ENCODE data around the gene DNLZ.
A peak's percentile ranks its signal among the peaks of the same experiment; 100 is the strongest.

The DNLZ gene

GRCh38 chr9:136374183-136374575 is 10.6 kb upstream of the DNLZ start:
- no peak for DNase-seq

GRCh38 chr9:136373300-136374182 is 10.0 kb upstream of the DNLZ start, which contains the start of gene CARD9:
Gene CARD9 (minus strand): TSS chr9:136373669. CDS start chr9:136372078, 1,591 bp downstream.
- peak; percentile 61 for DNase-seq

DNA sequence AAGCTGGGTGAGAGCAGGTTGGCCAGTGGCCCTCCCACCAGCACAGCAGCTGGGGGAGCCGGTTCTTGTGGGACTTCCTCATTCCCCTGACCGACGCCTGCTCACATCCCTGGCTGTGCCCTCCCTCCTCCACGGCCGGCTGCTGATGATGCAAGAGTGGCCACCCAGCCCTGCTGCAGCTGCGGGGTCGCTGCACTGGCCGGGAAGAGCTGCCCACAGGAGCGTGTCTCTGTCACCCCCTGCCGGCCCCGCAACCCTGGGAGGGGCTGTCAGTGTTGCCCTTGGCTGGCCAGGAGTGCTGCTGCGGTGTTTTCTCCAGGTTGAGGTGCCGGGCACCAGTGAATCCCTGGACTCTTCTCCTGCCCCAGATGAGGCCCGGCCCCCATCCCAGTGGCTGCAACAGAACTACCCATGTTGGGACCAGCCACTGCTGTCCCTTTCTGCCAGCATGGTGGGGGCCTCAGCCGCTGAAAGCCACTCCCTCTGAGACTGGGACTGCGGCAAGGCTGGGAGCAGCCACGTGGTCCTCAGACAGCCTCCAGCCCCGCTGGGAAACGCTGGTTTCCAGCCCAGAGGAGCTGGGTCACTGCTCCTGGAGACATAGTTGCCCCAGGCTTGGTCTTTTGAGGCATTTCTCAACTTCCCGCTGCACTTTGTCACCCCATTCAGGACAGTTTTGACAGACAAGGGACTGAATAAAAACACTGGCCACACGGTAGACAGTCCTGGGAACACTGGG is 9.2 kb upstream of the DNLZ start:
- no peak for DNase-seq

DNA sequence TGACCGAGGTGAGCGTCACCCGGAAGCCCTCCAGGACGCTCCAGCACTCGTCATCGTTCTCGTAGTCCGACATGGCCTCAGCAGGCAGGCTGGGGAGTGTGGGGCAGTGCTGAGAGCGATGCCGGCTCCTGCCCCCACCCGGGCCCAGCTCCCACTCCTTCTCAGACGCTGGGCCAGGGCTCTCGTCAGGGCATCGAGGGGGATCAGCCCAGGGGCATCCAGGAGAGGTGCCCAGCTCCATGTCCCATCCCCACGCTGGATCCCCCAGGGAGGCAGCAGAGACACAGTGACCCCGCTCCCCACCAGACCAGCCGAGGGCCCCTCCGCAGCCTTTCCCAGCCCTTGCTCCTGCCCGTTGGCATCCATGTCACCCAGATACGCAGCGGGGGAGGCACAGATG is 8.5 kb upstream of the DNLZ start:
- DNase-seq, result no peak

- DNase-seq, result no peak
Observed at GRCh38 chr9:136371533-136371880, 8.0 kb upstream of the DNLZ start.

- DNase-seq, result no peak
Observed at GRCh38 chr9:136370687-136371532, 7.4 kb upstream of the DNLZ start.

DNA sequence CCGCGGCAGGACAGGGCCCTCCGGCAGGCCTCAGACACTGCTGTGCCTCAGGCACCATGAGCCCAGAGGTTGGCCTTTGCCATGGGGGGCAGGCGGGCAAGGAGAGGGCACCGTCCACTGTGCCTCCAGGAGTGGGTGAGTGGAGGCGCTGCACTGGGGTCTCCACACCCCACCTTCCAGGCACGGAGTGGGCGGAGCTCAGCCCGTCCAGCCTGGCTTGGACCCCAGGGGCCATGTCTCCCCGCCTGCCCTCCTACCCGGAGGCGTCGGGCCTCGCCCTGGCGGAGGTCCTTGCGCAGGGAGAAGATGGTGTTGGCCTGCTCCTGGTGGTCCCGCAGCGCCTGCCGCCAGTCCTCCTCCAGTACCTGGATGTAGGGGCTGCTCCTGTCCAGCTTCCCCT is 6.5 kb upstream of the DNLZ start:
- no peak for DNase-seq

DNA sequence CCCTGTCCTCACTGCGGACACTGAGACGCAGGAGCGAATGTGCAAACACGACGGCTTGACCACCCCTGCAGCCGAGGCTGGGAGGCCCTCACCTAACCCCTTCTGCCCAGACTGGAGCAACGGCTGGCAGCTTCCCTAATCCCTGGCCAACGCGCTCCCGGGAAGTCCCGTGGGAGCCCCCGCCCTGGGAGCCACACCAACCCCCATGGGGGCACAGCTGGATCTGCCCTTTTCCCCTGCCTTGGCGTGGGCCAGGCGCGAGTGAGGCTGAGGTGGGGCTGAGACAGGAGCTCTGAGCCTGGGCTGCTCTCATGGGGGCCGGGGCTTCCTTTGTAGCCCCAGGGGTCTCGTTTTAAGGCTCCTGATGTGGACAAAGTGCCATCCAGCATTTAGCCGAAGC is 4.6 kb upstream of the DNLZ start:
- DNase-seq, result no peak

- no peak for DNase-seq
Observed at GRCh38 chr9:136367296-136368145, 4.0 kb upstream of the DNLZ start.

- no peak for DNase-seq
Observed at GRCh38 chr9:136366826-136367225, 3.3 kb upstream of the DNLZ start.

DNA sequence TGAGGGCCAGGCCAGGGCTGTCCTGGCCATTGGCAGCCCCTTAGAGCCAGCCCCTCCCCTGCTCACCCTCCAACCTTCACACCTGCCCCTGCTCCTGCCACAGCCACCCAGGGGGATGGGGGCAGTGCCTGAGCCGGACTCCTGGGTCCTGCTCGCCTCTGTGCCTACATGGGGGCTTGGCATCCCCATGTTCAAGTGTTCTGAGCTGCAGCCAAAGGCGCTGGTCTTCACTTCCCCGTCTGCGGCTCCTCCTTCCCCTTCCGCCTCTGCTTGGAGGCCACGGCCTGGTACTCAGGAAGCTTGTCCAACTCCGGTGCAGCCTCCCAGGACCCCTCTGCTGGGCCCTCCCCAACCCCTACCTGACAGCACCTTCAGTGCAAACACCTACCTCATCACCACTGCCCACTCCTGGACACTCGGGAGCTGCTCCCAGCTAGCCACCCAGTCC is 2.3 kb upstream of the DNLZ start:
- no peak for DNase-seq

GRCh38 chr9:136364942-136365774 is 1.6 kb upstream of the DNLZ start:
- peak; percentile 16 for DNase-seq

- no peak for DNase-seq
Observed at GRCh38 chr9:136363949-136364748, 605 bp upstream of the DNLZ start.

GRCh38 chr9:136362450-136362784 is 1.1 kb downstream of the DNLZ start:
- no peak for DNase-seq

DNA sequence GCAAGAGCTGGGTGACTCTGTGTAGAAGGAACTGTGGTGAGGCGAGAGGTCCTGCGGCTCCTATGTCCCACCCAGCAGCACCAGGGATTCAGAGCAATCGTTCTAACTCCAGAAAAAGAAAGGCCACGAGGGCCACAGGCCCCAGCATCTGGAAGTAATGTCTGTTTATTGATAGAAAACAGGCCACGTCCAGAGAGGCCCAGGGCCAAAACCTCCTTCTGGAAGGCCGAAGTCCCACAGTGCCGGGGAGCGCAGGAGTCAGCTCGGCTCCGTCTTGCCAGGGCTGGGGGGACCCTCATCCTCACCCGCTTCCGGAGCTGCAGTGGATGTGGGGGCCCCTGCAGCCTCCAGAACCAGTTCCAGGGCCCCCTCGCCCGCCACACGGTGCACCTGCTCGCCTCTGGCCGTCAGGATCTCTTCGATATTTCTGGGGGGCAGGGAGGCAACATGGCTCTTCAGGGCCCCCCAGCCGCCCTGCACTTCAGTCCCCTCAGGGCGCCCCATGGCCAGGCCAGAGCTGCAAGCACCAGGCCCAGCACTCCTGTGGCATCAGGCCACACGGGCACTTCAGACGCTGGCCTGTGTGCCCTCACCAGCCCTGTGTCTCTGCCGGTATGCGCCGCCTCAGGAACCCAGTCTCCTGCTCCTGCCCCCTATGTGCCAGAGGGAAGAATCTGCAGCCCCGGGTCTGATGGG is 1.6 kb downstream of the DNLZ start:
- DNase-seq, result no peak

DNA sequence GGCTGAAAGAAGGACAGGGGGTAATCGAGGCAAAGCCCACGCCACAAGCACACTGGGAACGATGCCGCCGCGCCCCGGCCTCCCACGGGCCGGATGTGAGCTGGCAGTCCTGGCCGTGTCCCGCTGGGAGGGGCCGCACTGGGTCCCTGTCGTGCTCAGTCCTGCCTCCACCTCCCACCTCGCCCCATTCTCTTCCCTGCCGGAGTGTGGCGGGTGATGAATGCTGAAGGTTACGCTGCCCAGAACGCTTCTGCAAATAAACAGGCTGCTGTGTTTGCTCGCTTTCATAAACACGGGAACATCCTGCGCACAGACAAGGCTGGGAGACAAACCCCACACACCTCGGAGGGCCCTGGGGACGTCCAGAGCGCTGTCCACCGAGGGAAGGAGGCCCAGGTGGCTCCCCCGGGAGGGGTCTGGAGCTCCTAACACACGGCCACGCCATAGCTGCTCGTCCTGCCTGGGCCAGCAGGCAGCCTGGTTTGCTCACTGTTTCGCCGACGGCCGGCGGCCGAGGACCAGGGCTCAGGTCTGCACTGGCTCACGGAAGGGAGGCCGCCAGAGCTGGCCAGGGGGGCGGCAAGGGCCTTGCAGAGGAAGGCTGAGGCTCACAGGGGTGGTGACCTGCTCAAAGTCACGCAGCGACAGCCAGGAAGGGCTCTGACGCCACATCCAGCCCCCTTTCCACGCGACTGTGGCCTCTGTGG is 2.3 kb downstream of the DNLZ start:
- no peak for DNase-seq

DNA sequence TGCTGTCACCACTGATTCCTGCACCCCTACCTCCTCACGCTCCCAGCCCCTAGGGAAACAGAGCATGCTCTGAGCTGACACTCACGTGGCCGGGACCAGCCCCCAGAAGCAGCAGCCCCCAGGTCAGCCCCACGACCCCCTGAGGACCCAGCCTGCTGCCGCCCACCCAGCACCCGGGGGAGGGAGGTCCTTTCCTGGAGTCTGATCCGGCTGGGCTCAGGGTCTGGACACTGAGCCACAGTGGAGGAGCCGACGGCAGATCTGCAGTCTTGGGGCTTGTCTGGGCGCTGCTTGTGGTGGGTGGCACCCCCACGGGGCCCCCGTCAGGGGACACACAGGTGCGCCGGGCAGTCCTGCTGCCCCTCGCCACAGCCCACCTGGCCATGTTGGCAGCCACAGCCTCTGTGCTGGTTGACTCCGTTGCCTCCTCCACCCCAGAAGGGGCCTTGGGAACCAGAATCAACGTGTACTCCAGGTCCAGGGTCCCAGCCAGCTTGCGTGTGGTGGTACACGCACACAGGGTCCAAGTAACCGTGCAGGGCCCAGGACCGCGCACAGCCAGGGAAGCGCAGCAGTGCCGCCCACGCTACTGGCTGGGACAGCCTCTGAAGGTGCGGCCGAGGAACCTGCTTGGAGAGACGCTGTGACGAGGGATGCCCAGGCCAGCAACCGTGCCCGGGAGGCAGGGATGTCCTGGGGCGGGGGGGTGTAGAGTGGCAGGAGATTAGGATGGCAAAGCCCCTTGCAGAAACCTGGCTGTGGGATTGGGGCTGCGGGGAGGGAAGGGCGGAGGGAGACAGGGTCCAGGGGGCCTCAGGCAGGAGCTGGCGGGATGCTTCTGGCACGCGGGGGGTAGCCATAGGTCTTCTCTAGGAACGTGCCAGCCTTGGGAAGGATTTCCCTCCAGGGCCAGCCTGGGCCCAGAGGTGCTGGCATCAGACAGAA is 3.5 kb downstream of the DNLZ start:
- no peak for DNase-seq

DNA sequence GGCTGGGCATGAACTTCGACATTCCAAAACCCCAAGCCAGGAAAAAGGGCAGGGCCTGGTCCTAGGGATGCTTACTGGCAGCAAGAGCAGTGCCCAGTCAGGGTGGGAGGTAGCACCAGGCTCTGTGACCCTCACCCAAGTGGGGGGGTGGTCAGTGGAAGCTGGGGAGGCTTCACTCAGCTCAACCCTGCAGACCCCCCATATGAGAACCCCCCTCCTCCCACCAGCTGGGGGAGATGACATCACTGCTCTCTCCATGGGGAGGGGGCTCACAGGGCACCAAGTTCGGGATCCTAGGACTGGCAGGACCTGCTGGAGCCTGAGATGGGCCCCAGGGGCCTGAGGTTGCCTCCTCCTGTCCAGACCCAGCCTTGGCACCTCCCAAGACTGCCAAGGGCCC is 4.7 kb downstream of the DNLZ start:
- DNase-seq, result no peak

Measured in NCI-H2171 (cell line).